Activated CD4-positive, alpha-beta T cell treated with anti-CD3 and anti-CD28 coated beads, Interleukin-2, amount 10 ng/mL, durations not matched to agents 24 days and 14 days (primary cell): ENCODE data around the gene KPNA5. TPM values are rescaled to one million over a fixed set of nuclear protein-coding genes. Genes with fewer than 3 reads are reported as not detected.
"Not testable (repeated sequence)": the region's sequence is repeated elsewhere in the genome, so short reads cannot be mapped to it uniquely, and the experiment has no call there.

Source experiments
- DNase-seq: peaks from one replicate; pipeline ENCODE4 v3.0.0; 2022
- H3K27ac Mint-ChIP-seq: one replicate; pipeline ENCODE4 v1.8.0; 2022; ENCODE audit warnings: mild to moderate bottlenecking, mixed read lengths
- H3K27me3 Mint-ChIP-seq: one replicate; pipeline ENCODE4 v1.8.0; 2022; ENCODE audit warnings: mixed read lengths
- H3K36me3 Mint-ChIP-seq: one replicate; pipeline ENCODE4 v1.8.0; 2022; ENCODE audit warnings: low read depth, mild to moderate bottlenecking, mixed read lengths
- H3K4me1 Mint-ChIP-seq: one replicate; pipeline ENCODE4 v1.8.0; 2021; ENCODE audit warnings: mixed read lengths
- H3K4me3 Mint-ChIP-seq: one replicate; pipeline ENCODE4 v1.8.0; 2022; ENCODE audit warnings: mild to moderate bottlenecking, moderate library complexity, mixed read lengths
- H3K9me3 Mint-ChIP-seq: one replicate; pipeline ENCODE4 v1.8.0; 2021; ENCODE audit warnings: mixed read lengths
- intact Hi-C: fragments of 100-400 bp; cut with micrococcal nuclease; formaldehyde crosslinking; loops from one replicate; pipeline ENCODE4 v1.15.1; 2023
- total RNA-seq: library from RNA; stranded (reverse); gene quantifications from 2 replicates; pipeline ENCODE4 v1.2.3, GENCODE V29; 2022

KPNA5 gene
- total RNA-seq, 1 donor from 2014 or later, result 7.2 TPM

- no peak overlapping the region for H3K27ac Mint-ChIP-seq
- no peaks in the 10 kb centered on the region for H3K4me1 Mint-ChIP-seq
- peaks cover 22% of the 10 kb centered on the region for H3K36me3 Mint-ChIP-seq
- no peak overlapping the region for H3K4me3 Mint-ChIP-seq
- intact Hi-C loops, result no loop called here
- no peak for DNase-seq
- H3K27me3 Mint-ChIP-seq, result no peaks in the 10 kb centered on the region
- peaks cover 17% of the 10 kb centered on the region for H3K9me3 Mint-ChIP-seq
These were observed 56.0 kb downstream of the KPNA5 start for GRCh38 chr6:116737004-116737403.

GRCh38 chr6:116740486-116740885 is 59.5 kb downstream of the KPNA5 start:
- H3K4me1 Mint-ChIP-seq, H3K4me3 Mint-ChIP-seq, intact Hi-C loops, H3K27ac Mint-ChIP-seq, H3K27me3 Mint-ChIP-seq, DNase-seq: not testable (repeated sequence)
- Mint-ChIP-seq H3K36me3 (peaks cover 16% of the 10 kb centered on the region), H3K9me3 (peaks cover 17% of the 10 kb centered on the region)

GRCh38 chr6:116741571-116741970 is 60.6 kb downstream of the KPNA5 start:
- Mint-ChIP-seq H3K27me3 (peaks cover 5% of the 10 kb centered on the region), H3K4me1 (no peaks in the 10 kb centered on the region), H3K9me3 (peaks cover 17% of the 10 kb centered on the region), H3K4me3 (no peak overlapping the region), H3K36me3 (peaks cover 12% of the 10 kb centered on the region), H3K27ac (no peak overlapping the region)
- intact Hi-C loops, result no loop called here
- DNase-seq, result no peak

GRCh38 chr6:116745176-116745575 is 64.2 kb downstream of the KPNA5 start:
- intact Hi-C loops, result no loop called here
- H3K36me3 Mint-ChIP-seq, result no peaks in the 10 kb centered on the region
- peaks cover 10% of the 10 kb centered on the region for H3K27me3 Mint-ChIP-seq
- no peak for DNase-seq
- no peak overlapping the region for H3K4me3 Mint-ChIP-seq
- H3K9me3 Mint-ChIP-seq, result peaks cover 5% of the 10 kb centered on the region
- no peaks in the 10 kb centered on the region for H3K4me1 Mint-ChIP-seq
- H3K27ac Mint-ChIP-seq, result no peak overlapping the region

- peaks cover 56% of the 10 kb centered on the region for H3K27me3 Mint-ChIP-seq
- H3K9me3 Mint-ChIP-seq, result no peaks in the 10 kb centered on the region
- no peak overlapping the region for H3K4me3 Mint-ChIP-seq
- peaks cover 6% of the 10 kb centered on the region for H3K4me1 Mint-ChIP-seq
- intact Hi-C loops, result no loop called here
- no peak overlapping the region for H3K27ac Mint-ChIP-seq
- H3K36me3 Mint-ChIP-seq, result no peaks in the 10 kb centered on the region
- DNase-seq, result no peak
These were observed 80.8 kb downstream of the KPNA5 start for GRCh38 chr6:116761779-116762178.

- intact Hi-C loops, result no loop called here
- H3K36me3 Mint-ChIP-seq, result no peaks in the 10 kb centered on the region
- H3K27ac Mint-ChIP-seq, result no peak overlapping the region
- H3K4me1 Mint-ChIP-seq, result peaks cover 6% of the 10 kb centered on the region
- no peak overlapping the region for H3K4me3 Mint-ChIP-seq
- no peak for DNase-seq
- H3K9me3 Mint-ChIP-seq, result no peaks in the 10 kb centered on the region
- H3K27me3 Mint-ChIP-seq, result peaks cover 60% of the 10 kb centered on the region
These were observed 81.2 kb downstream of the KPNA5 start for GRCh38 chr6:116762235-116762634.

GRCh38 chr6:116763048-116763447 is 82.0 kb downstream of the KPNA5 start:
- no peak overlapping the region for H3K27ac Mint-ChIP-seq
- no peaks in the 10 kb centered on the region for H3K9me3 Mint-ChIP-seq
- no peak overlapping the region for H3K4me3 Mint-ChIP-seq
- H3K27me3 Mint-ChIP-seq, result peaks cover 59% of the 10 kb centered on the region
- no peaks in the 10 kb centered on the region for H3K36me3 Mint-ChIP-seq
- no peak for DNase-seq
- intact Hi-C loops, result no loop called here
- H3K4me1 Mint-ChIP-seq, result peaks cover 6% of the 10 kb centered on the region

- H3K36me3 Mint-ChIP-seq, result no peaks in the 10 kb centered on the region
- H3K4me3 Mint-ChIP-seq, result no peak overlapping the region
- intact Hi-C loops, result no loop called here
- peaks cover 6% of the 10 kb centered on the region for H3K4me1 Mint-ChIP-seq
- no peak overlapping the region for H3K27ac Mint-ChIP-seq
- H3K27me3 Mint-ChIP-seq, result peaks cover 60% of the 10 kb centered on the region
- DNase-seq, result no peak
- H3K9me3 Mint-ChIP-seq, result no peaks in the 10 kb centered on the region
These were observed 83.1 kb downstream of the KPNA5 start for GRCh38 chr6:116763906-116764628.

GRCh38 chr6:116764629-116764960 is 83.6 kb downstream of the KPNA5 start:
- DNase-seq, result no peak
- Mint-ChIP-seq H3K4me3 (peak overlapping the region; percentile 64), H3K27me3 (peaks cover 59% of the 10 kb centered on the region), H3K9me3 (no peaks in the 10 kb centered on the region), H3K27ac (no peak overlapping the region), H3K36me3 (no peaks in the 10 kb centered on the region), H3K4me1 (peaks cover 6% of the 10 kb centered on the region)
- intact Hi-C loops, result no loop called here

- Mint-ChIP-seq H3K4me1 (peaks cover 6% of the 10 kb centered on the region), H3K9me3 (no peaks in the 10 kb centered on the region), H3K4me3 (peak within 1 kb of the TSS; percentile 72), H3K36me3 (no peaks in the 10 kb centered on the region), H3K27ac (no peak within 1 kb of the TSS), H3K27me3 (peaks cover 58% of the 10 kb centered on the region)
- intact Hi-C loops, result no loop called here
- DNase-seq, result peak; percentile 58
These were observed 84.2 kb downstream of the KPNA5 start, which contains the start of gene FAM162B for GRCh38 chr6:116764961-116765841. Gene FAM162B, minus strand, starts transcription at chr6:116765719. Its CDS starts 143 bp downstream, at chr6:116765576.

- H3K4me1 Mint-ChIP-seq, result peaks cover 6% of the 10 kb centered on the region
- H3K4me3 Mint-ChIP-seq, result no peak overlapping the region
- no peak for DNase-seq
- no peaks in the 10 kb centered on the region for H3K9me3 Mint-ChIP-seq
- H3K27ac Mint-ChIP-seq, result no peak overlapping the region
- no peaks in the 10 kb centered on the region for H3K36me3 Mint-ChIP-seq
- peaks cover 63% of the 10 kb centered on the region for H3K27me3 Mint-ChIP-seq
- intact Hi-C loops, result no loop called here
These were observed 85.6 kb downstream of the KPNA5 start for GRCh38 chr6:116766506-116767176.

- Mint-ChIP-seq H3K36me3 (no peaks in the 10 kb centered on the region), H3K9me3 (no peaks in the 10 kb centered on the region), H3K27me3 (peaks cover 59% of the 10 kb centered on the region), H3K27ac (no peak overlapping the region), H3K4me3 (no peak overlapping the region), H3K4me1 (peaks cover 6% of the 10 kb centered on the region)
- no peak for DNase-seq
- intact Hi-C loops, result no loop called here
These were observed 86.7 kb downstream of the KPNA5 start for GRCh38 chr6:116767715-116768114.

GRCh38 chr6:116772450-116772849 is 91.4 kb downstream of the KPNA5 start:
- no peak for DNase-seq
- H3K4me1 Mint-ChIP-seq, result no peaks in the 10 kb centered on the region
- no peak overlapping the region for H3K4me3 Mint-ChIP-seq
- no peaks in the 10 kb centered on the region for H3K36me3 Mint-ChIP-seq
- intact Hi-C loops, result no loop called here
- peaks cover 27% of the 10 kb centered on the region for H3K27me3 Mint-ChIP-seq
- H3K9me3 Mint-ChIP-seq, result no peaks in the 10 kb centered on the region
- no peak overlapping the region for H3K27ac Mint-ChIP-seq

GRCh38 chr6:116773886-116774285 is 92.9 kb downstream of the KPNA5 start:
- H3K9me3 Mint-ChIP-seq, result no peaks in the 10 kb centered on the region
- no peak for DNase-seq
- H3K36me3 Mint-ChIP-seq, result no peaks in the 10 kb centered on the region
- H3K4me1 Mint-ChIP-seq, result no peaks in the 10 kb centered on the region
- H3K27me3 Mint-ChIP-seq, result peaks cover 22% of the 10 kb centered on the region
- no peak overlapping the region for H3K27ac Mint-ChIP-seq
- H3K4me3 Mint-ChIP-seq, result no peak overlapping the region
- intact Hi-C loops, result no loop called here
